SU-DHL-6 (cell line): ENCODE measurements around the gene AP5B1.

Experiments
- H2AFZ ChIP-seq: fragments of 200-600 bp; sonication (generic); 2 replicates; pipeline ENCODE4 v1.6.1; 2014; ENCODE audit warnings: low read depth, mild to moderate bottlenecking, moderate library complexity, mixed read lengths, antibody characterized with exemption, low read length; ENCODE audit not compliant: severe bottlenecking
- H3F3A ChIP-seq: fragments of 200-600 bp; shearing (Covaris generic); 2 replicates; pipeline ENCODE4 v1.6.0; 2016; ENCODE audit warnings: antibody characterized with exemption, mild to moderate bottlenecking; ENCODE audit not compliant: insufficient read depth
- H3K27ac ChIP-seq: fragments of 200-600 bp; sonication (generic); 2 replicates; pipeline ENCODE4 v1.5.1; 2016; ENCODE audit warnings: low read depth, mild to moderate bottlenecking, low read length, moderate library complexity, mixed read lengths
- H3K27me3 ChIP-seq: fragments of 200-600 bp; sonication (generic), shearing (Covaris generic); 2 replicates; pipeline ENCODE4 v1.6.0; 2014; ENCODE audit warnings: mild to moderate bottlenecking, low read length
- H3K36me3 ChIP-seq: fragments of 200-600 bp; sonication (generic); 2 replicates; pipeline ENCODE4 v1.6.1; 2014; ENCODE audit warnings: mild to moderate bottlenecking, low read length, mixed read lengths
- H3K4me2 ChIP-seq: fragments of 300-600, 200-600 bp; shearing (Covaris generic), sonication (generic); 2 replicates; pipeline ENCODE4 v1.6.0; 2014; ENCODE audit warnings: low read length, low read depth, mild to moderate bottlenecking; ENCODE audit not compliant: poor library complexity, severe bottlenecking
- H3K4me3 ChIP-seq: fragments of 200-600 bp; sonication (generic); 2 replicates; pipeline ENCODE4 v1.5.1; 2014; ENCODE audit warnings: antibody characterized with exemption, low read length, mild to moderate bottlenecking, mixed read lengths; ENCODE audit not compliant: insufficient read depth, poor library complexity, severe bottlenecking
- H3K79me2 ChIP-seq: fragments of 200-600 bp; sonication (generic); 2 replicates; pipeline ENCODE4 v1.6.1; 2014; ENCODE audit warnings: mild to moderate bottlenecking, low read length, moderate library complexity; ENCODE audit not compliant: insufficient read depth
- H3K9ac ChIP-seq: fragments of 200-600 bp; sonication (generic); 2 replicates; pipeline ENCODE4 v1.7.0; 2014; ENCODE audit warnings: mild to moderate bottlenecking, low read length
- H3K9me2 ChIP-seq: fragments of 200-600 bp; sonication (generic); replicated peaks from 2 replicates; pipeline ENCODE4 v1.6.1; 2014; ENCODE audit warnings: low read length; ENCODE audit not compliant: insufficient read depth
- H3K9me3 ChIP-seq: fragments of 200-600 bp; sonication (generic); 2 replicates; pipeline ENCODE4 v1.6.1; 2014; ENCODE audit warnings: low read length, mixed read lengths; ENCODE audit not compliant: insufficient read depth
- H4K20me1 ChIP-seq: fragments of 200-600 bp; sonication (generic); 2 replicates; pipeline ENCODE4 v1.6.1; 2014; ENCODE audit warnings: low read depth, mild to moderate bottlenecking, antibody characterized with exemption, low read length, moderate library complexity, mixed read lengths
- EZH2phosphoT487 ChIP-seq: fragments of 200-600 bp; sonication (generic), shearing (Covaris generic); conservative IDR thresholded peaks from 2 replicates; pipeline ENCODE4 v1.6.1; 2018; ENCODE audit warnings: mild to moderate bottlenecking, antibody characterized with exemption, low read length, moderate library complexity, mixed read lengths
- TF ChIP-seq, protein P1 (sequence below): fragments of 200-600 bp; sonication (generic); IDR thresholded peaks from one replicate; pipeline ENCODE4 v1.5.1; 2017; ENCODE audit warnings: antibody characterized with exemption, mild to moderate bottlenecking, low read length, moderate library complexity; ENCODE audit not compliant: insufficient read depth, poor library complexity, severe bottlenecking

The AP5B1 gene

GRCh38 chr11:65803797-65804492, 23.2 kb upstream of the AP5B1 start:
- H3K4me3 ChIP-seq = no peak overlapping the region
- no peak overlapping the region for H2AFZ ChIP-seq
- H3K9me2 ChIP-seq = no peaks in the 10 kb centered on the region
- no peak for TF ChIP-seq EZH2phosphoT487
- TF ChIP-seq, protein P1, sequence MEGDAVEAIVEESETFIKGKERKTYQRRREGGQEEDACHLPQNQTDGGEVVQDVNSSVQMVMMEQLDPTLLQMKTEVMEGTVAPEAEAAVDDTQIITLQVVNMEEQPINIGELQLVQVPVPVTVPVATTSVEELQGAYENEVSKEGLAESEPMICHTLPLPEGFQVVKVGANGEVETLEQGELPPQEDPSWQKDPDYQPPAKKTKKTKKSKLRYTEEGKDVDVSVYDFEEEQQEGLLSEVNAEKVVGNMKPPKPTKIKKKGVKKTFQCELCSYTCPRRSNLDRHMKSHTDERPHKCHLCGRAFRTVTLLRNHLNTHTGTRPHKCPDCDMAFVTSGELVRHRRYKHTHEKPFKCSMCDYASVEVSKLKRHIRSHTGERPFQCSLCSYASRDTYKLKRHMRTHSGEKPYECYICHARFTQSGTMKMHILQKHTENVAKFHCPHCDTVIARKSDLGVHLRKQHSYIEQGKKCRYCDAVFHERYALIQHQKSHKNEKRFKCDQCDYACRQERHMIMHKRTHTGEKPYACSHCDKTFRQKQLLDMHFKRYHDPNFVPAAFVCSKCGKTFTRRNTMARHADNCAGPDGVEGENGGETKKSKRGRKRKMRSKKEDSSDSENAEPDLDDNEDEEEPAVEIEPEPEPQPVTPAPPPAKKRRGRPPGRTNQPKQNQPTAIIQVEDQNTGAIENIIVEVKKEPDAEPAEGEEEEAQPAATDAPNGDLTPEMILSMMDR = no peak
- no peak overlapping the region for H3K9ac ChIP-seq
- H3K4me2 ChIP-seq = no peak overlapping the region
- H3F3A ChIP-seq = no peaks in the 10 kb centered on the region
- H3K9me3 ChIP-seq = no peaks in the 10 kb centered on the region
- H3K36me3 ChIP-seq = no peaks in the 10 kb centered on the region
- H3K27ac ChIP-seq = no peak overlapping the region
- H4K20me1 ChIP-seq = no peaks in the 10 kb centered on the region
- no peaks in the 10 kb centered on the region for H3K27me3 ChIP-seq
- no peaks in the 10 kb centered on the region for H3K79me2 ChIP-seq

- Histone ChIP-seq H3K27me3 (no peaks in the 10 kb centered on the region), H3K9me3 (no peaks in the 10 kb centered on the region), H3K27ac (no peak overlapping the region), H3K9ac (no peak overlapping the region), H3K79me2 (no peaks in the 10 kb centered on the region), H3K4me3 (no peak overlapping the region), H3K4me2 (no peak overlapping the region), H3F3A (no peaks in the 10 kb centered on the region), H3K9me2 (no peaks in the 10 kb centered on the region), H4K20me1 (no peaks in the 10 kb centered on the region), H2AFZ (no peak overlapping the region), H3K36me3 (no peaks in the 10 kb centered on the region)
- TF ChIP-seq EZH2phosphoT487 = no peak
- TF ChIP-seq, protein P1 = no peak
Observed at GRCh38 chr11:65802841-65803240, 22.1 kb upstream of the AP5B1 start.

DNA sequence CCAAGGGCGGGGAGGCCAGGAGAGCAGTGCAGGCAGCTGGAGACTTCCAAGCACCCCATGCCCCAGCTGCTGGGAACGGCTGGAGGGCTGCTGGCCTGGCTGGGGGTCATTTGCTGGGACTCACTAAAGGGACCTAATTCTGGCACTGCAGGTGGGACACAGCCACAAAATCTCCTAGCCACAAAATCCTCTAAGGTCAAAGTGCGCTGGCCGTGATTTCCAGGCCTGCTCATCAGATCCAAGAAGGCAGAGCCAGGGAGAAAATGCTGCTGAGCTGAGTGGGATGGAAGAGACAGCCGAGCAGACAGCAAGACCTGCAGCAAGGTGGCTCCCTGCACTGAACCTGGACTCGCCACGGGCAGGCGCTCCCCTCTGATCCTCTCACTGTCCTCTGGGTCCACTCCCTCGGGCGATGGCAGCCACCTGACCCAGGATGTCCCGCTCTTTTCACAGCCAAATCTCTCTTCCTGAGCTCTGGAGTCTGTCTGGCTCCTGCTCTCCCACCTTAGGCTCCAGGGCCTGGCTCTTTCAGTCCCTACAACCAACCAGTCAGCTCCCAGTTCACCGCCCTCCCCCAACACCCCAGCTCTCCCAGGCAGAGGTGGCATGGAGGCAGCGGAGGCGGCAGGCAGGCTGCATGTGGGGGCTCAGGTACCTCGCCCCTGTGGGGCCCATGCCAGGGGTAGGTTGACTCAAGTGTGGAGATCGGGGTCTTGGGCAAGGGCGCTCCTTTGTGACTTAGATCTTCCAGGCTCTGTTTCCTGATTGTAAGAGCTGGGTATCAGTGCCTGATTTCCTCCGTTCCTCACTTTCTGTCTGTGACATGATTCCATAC, 20.6 kb upstream of the AP5B1 start:
- Histone ChIP-seq H3K9me3 (no peaks in the 10 kb centered on the region), H3K9me2 (no peaks in the 10 kb centered on the region), H3K9ac (no peak overlapping the region), H3K36me3 (no peaks in the 10 kb centered on the region), H3F3A (no peaks in the 10 kb centered on the region), H3K27me3 (no peaks in the 10 kb centered on the region), H2AFZ (no peak overlapping the region), H4K20me1 (no peaks in the 10 kb centered on the region), H3K27ac (no peak overlapping the region), H3K79me2 (no peaks in the 10 kb centered on the region), H3K4me3 (no peak overlapping the region), H3K4me2 (no peak overlapping the region)
- TF ChIP-seq EZH2phosphoT487 = no peak
- TF ChIP-seq, protein P1 = no peak
